Right ventricle myocardium superior (tissue), 1 donor: ENCODE results near the gene SDC3. TPM values are rescaled to one million over a fixed set of nuclear protein-coding genes. Genes with fewer than 3 reads are reported as not detected.

Experiments
- total RNA-seq: library from RNA; stranded (reverse); fragmentation: NEBNext Ultra II Directional; extraction: Animal tissue kit (Norgen Biotek cat#: 25700); gene quantifications from one replicate; pipeline ENCODE4 v1.2.1, GENCODE V29; 2021
- donor health status: DM: no; HTN: yes; CAD: no; lungs with severe emphysema.

SDC3 gene
- total RNA-seq, 1 donor from 2014 or later, result 19.9 TPM

Other genes starting within 250 kb of the SDC3 start
- not detected for gene MATN1, start 185.2 kb downstream of the SDC3 start, total RNA-seq
- gene LAPTM5, start 151.0 kb downstream of the SDC3 start, total RNA-seq, result 19.5 TPM
- 66.1 TPM for gene PUM1, start 157.0 kb upstream of the SDC3 start, total RNA-seq